SK-N-SH (cell line): ENCODE results near the gene WIPI1.

Experiments used
- EZH2phosphoT487 ChIP-seq: fragments of 200-600 bp; sonication (generic); IDR thresholded peaks from 2 replicates; pipeline ENCODE4 v1.6.1; 2017; ENCODE audit warnings: low read depth, mixed run types, mild to moderate bottlenecking, antibody characterized with exemption, moderate library complexity, borderline replicate concordance
- FOXJ3 ChIP-seq: sonication (generic); formaldehyde crosslinking; IDR thresholded peaks from 2 replicates; pipeline ENCODE4 v1.5.1; 2020; ENCODE audit warnings: mild to moderate bottlenecking, missing genetic modification reagents
- JUND ChIP-seq: IDR thresholded peaks from 2 replicates; pipeline ENCODE4 v1.4.0; 2012
- MEF2A ChIP-seq: IDR thresholded peaks from 2 replicates; pipeline ENCODE4 v1.4.0; 2012; ENCODE audit warnings: low read depth, borderline replicate concordance
- RFX5 ChIP-seq: IDR thresholded peaks from 2 replicates; pipeline ENCODE4 v1.6.1; 2012; ENCODE audit warnings: mild to moderate bottlenecking, improper control_type of control experiment, low read length
- TCF12 ChIP-seq: IDR thresholded peaks from 2 replicates; pipeline ENCODE4 v1.4.0; 2012
- TF ChIP-seq, protein P1 (sequence below): IDR thresholded peaks from 2 replicates; pipeline ENCODE4 v1.4.0; 2012; ENCODE audit warnings: low read depth
- TF ChIP-seq, protein P2 (sequence below): fragments of 200-600 bp; sonication (generic); IDR thresholded peaks from 2 replicates; pipeline ENCODE4 v1.6.1; 2017; ENCODE audit warnings: antibody characterized with exemption, mild to moderate bottlenecking, moderate library complexity
- TF ChIP-seq, protein P3 (sequence below): IDR thresholded peaks from 2 replicates; pipeline ENCODE4 v1.4.0; 2012; ENCODE audit warnings: low read depth, borderline replicate concordance
- TF ChIP-seq, protein P4 (sequence below): IDR thresholded peaks from 2 replicates; pipeline ENCODE4 v1.4.0; 2012; ENCODE audit warnings: low read depth, borderline replicate concordance

DNA sequence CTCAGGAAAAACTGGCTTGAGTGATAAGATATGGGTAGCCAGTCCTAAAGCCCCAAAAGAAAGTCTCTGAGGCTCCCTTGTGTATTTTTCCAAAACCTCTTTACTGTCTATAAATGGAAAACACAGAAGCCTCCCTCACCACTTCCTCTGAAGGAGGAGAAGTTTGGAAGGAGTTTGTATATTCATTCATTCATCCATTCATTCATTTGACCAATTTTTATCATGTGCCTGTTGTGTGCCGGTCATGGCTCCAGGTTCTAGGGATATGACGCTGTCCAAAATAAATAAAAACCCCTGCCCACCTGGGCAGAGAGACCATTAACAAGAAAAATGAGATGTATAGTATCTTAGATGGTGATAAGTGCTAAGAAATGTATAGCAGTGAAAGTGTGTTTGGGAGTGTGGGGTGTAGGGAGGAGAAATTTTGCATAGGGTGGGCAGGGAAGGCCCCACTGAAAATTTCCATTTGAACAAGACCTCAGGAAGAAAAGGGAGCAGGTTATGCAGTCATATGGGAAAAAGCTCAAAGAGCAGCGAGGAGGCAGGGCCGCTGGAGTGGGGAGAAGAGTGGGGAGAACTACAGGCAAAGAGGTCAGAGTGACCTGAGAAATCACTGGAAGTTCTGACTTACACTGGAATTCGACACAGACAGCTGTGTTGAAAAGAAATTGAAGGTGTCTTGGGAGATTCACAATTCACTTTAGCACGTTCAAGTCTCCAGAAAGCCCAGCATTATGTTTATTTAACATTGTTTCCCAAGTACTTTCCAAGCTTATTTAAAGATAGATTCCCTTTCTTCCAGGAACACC is 6.1 kb upstream of the WIPI1 start:
- TF ChIP-seq, protein P1, sequence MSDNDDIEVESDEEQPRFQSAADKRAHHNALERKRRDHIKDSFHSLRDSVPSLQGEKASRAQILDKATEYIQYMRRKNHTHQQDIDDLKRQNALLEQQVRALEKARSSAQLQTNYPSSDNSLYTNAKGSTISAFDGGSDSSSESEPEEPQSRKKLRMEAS, result no peak
- no peak for TF ChIP-seq EZH2phosphoT487
- TF ChIP-seq, protein P2, sequence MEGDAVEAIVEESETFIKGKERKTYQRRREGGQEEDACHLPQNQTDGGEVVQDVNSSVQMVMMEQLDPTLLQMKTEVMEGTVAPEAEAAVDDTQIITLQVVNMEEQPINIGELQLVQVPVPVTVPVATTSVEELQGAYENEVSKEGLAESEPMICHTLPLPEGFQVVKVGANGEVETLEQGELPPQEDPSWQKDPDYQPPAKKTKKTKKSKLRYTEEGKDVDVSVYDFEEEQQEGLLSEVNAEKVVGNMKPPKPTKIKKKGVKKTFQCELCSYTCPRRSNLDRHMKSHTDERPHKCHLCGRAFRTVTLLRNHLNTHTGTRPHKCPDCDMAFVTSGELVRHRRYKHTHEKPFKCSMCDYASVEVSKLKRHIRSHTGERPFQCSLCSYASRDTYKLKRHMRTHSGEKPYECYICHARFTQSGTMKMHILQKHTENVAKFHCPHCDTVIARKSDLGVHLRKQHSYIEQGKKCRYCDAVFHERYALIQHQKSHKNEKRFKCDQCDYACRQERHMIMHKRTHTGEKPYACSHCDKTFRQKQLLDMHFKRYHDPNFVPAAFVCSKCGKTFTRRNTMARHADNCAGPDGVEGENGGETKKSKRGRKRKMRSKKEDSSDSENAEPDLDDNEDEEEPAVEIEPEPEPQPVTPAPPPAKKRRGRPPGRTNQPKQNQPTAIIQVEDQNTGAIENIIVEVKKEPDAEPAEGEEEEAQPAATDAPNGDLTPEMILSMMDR, result no peak
- no peak for TF ChIP-seq JUND
- no peak for TF ChIP-seq RFX5
- TF ChIP-seq, protein P3, sequence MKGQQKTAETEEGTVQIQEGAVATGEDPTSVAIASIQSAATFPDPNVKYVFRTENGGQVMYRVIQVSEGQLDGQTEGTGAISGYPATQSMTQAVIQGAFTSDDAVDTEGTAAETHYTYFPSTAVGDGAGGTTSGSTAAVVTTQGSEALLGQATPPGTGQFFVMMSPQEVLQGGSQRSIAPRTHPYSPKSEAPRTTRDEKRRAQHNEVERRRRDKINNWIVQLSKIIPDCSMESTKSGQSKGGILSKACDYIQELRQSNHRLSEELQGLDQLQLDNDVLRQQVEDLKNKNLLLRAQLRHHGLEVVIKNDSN, result no peak
- TF ChIP-seq TCF12, result no peak
- no peak for TF ChIP-seq FOXJ3 (CRISPR knock-in tag)
- TF ChIP-seq, protein P4, sequence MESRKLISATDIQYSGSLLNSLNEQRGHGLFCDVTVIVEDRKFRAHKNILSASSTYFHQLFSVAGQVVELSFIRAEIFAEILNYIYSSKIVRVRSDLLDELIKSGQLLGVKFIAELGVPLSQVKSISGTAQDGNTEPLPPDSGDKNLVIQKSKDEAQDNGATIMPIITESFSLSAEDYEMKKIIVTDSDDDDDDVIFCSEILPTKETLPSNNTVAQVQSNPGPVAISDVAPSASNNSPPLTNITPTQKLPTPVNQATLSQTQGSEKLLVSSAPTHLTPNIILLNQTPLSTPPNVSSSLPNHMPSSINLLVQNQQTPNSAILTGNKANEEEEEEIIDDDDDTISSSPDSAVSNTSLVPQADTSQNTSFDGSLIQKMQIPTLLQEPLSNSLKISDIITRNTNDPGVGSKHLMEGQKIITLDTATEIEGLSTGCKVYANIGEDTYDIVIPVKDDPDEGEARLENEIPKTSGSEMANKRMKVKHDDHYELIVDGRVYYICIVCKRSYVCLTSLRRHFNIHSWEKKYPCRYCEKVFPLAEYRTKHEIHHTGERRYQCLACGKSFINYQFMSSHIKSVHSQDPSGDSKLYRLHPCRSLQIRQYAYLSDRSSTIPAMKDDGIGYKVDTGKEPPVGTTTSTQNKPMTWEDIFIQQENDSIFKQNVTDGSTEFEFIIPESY, result no peak
- no peak for TF ChIP-seq MEF2A
